ENCODE data around the gene ULBP2.
"Not testable (repeated sequence)": the region's sequence is repeated elsewhere in the genome, so short reads cannot be mapped to it uniquely, and the experiment has no call there.

Gene ULBP2

GRCh38 chr6:149900620-149901443, 41.0 kb upstream of the ULBP2 start:
- H3K4me1 ChIP-seq (ENCODE audit: control insufficient read depth, insufficient read depth, low read length), result no peaks in the 10 kb centered on the region; the same call in 1 of the 2 replicates
- H3K27me3 ChIP-seq (ENCODE audit: control insufficient read depth, insufficient read depth, low read length), result peaks cover 13% of the 10 kb centered on the region
- no peaks in the 10 kb centered on the region for H3K36me3 ChIP-seq (ENCODE audit: control insufficient read depth, insufficient read depth, low read length)
- H3K27ac ChIP-seq (ENCODE audit: low read depth, low read length), result no peak overlapping the region
- H3K9me3 ChIP-seq (ENCODE audit: control insufficient read depth, insufficient read depth, low read depth, low read length), result no peaks in the 10 kb centered on the region
- H3K9ac ChIP-seq (ENCODE audit: low read length), result no peak overlapping the region
- no peak overlapping the region for H3K4me3 ChIP-seq (ENCODE audit: low read depth, low read length)

- H3K27ac ChIP-seq (ENCODE audit: low read depth, low read length), result no peak overlapping the region
- no peak overlapping the region for H3K9ac ChIP-seq (ENCODE audit: low read length)
- H3K4me3 ChIP-seq (ENCODE audit: low read depth, low read length), result no peak overlapping the region
- peaks cover 13% of the 10 kb centered on the region for H3K27me3 ChIP-seq (ENCODE audit: control insufficient read depth, insufficient read depth, low read length)
- H3K4me1 ChIP-seq (ENCODE audit: control insufficient read depth, insufficient read depth, low read length), result no peaks in the 10 kb centered on the region
- H3K36me3 ChIP-seq (ENCODE audit: control insufficient read depth, insufficient read depth, low read length), result no peaks in the 10 kb centered on the region
- H3K9me3 ChIP-seq (ENCODE audit: control insufficient read depth, insufficient read depth, low read depth, low read length), result peaks cover 4% of the 10 kb centered on the region; the same call in 1 of the 2 replicates
Observed at GRCh38 chr6:149901444-149902140, 40.2 kb upstream of the ULBP2 start.

GRCh38 chr6:149903938-149904611, 37.7 kb upstream of the ULBP2 start:
- H3K27me3 ChIP-seq (ENCODE audit: control insufficient read depth, insufficient read depth, low read length), result peaks cover 6% of the 10 kb centered on the region; the same call in 1 of the 2 replicates
- H3K9ac ChIP-seq (ENCODE audit: low read length), result no peak overlapping the region
- no peaks in the 10 kb centered on the region for H3K4me1 ChIP-seq (ENCODE audit: control insufficient read depth, insufficient read depth, low read length)
- no peak overlapping the region for H3K27ac ChIP-seq (ENCODE audit: low read depth, low read length)
- H3K9me3 ChIP-seq (ENCODE audit: control insufficient read depth, insufficient read depth, low read depth, low read length), result peaks cover 15% of the 10 kb centered on the region
- no peak overlapping the region for H3K4me3 ChIP-seq (ENCODE audit: low read depth, low read length)
- H3K36me3 ChIP-seq (ENCODE audit: control insufficient read depth, insufficient read depth, low read length), result no peaks in the 10 kb centered on the region

DNA sequence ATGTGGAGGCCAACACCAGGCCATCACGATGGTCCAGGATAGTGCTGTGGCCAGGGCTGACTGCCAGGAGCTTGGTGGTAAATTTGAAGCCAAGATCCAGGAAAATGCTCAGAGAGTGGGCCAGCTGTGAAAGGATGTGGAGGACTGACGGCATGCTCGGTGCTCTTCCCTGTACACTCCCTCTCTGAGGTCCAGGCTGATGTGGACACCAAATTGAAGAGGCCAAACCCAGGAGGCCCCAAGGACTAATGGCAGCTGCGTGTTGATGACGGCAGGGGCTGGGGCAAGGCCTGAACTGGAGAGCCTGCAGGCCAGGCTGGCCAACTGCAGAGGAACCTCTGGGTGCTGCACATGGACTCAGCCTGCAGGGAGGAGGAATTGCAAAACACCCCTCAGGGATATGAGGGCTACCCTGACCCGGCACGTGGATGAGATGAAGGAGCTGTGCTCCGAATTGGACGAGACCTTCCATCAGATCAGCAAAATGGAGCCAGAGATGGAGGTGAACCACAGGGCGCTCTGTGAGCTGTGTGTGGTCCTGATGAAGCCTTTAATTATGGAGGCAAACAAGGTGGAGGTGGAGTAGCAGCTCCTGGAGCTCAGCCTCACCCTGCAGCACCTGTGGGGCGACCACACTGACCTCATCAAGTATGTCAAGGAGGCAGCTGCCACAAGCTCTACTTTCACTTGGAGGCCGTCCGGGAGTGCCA, 37.0 kb upstream of the ULBP2 start:
- peaks cover 3% of the 10 kb centered on the region; the same call in 1 of the 2 replicates for H3K27me3 ChIP-seq (ENCODE audit: control insufficient read depth, insufficient read depth, low read length)
- no peaks in the 10 kb centered on the region for H3K36me3 ChIP-seq (ENCODE audit: control insufficient read depth, insufficient read depth, low read length)
- no peak overlapping the region for H3K4me3 ChIP-seq (ENCODE audit: low read depth, low read length)
- no peaks in the 10 kb centered on the region for H3K4me1 ChIP-seq (ENCODE audit: control insufficient read depth, insufficient read depth, low read length)
- H3K9me3 ChIP-seq (ENCODE audit: control insufficient read depth, insufficient read depth, low read depth, low read length), result peaks cover 23% of the 10 kb centered on the region
- no peak overlapping the region for H3K27ac ChIP-seq (ENCODE audit: low read depth, low read length)
- H3K9ac ChIP-seq (ENCODE audit: low read length), result no peak overlapping the region

- Histone ChIP-seq H3K27ac (ENCODE audit: low read depth, low read length) (no peak overlapping the region), H3K4me1 (ENCODE audit: control insufficient read depth, insufficient read depth, low read length) (no peaks in the 10 kb centered on the region), H3K4me3 (ENCODE audit: low read depth, low read length) (no peak overlapping the region), H3K9me3 (ENCODE audit: control insufficient read depth, insufficient read depth, low read depth, low read length) (peaks cover 28% of the 10 kb centered on the region), H3K27me3 (ENCODE audit: control insufficient read depth, insufficient read depth, low read length) (no peaks in the 10 kb centered on the region), H3K9ac (ENCODE audit: low read length) (no peak overlapping the region), H3K36me3 (ENCODE audit: control insufficient read depth, insufficient read depth, low read length) (no peaks in the 10 kb centered on the region)
Observed at GRCh38 chr6:149905371-149905910, 36.4 kb upstream of the ULBP2 start.

- no peaks in the 10 kb centered on the region for H3K27me3 ChIP-seq (ENCODE audit: control insufficient read depth, insufficient read depth, low read length)
- no peaks in the 10 kb centered on the region for H3K36me3 ChIP-seq (ENCODE audit: control insufficient read depth, insufficient read depth, low read length)
- H3K4me3 ChIP-seq (ENCODE audit: low read depth, low read length), result no peak overlapping the region
- peaks cover 28% of the 10 kb centered on the region for H3K9me3 ChIP-seq (ENCODE audit: control insufficient read depth, insufficient read depth, low read depth, low read length)
- no peaks in the 10 kb centered on the region for H3K4me1 ChIP-seq (ENCODE audit: control insufficient read depth, insufficient read depth, low read length)
- H3K9ac ChIP-seq (ENCODE audit: low read length), result no peak overlapping the region
- H3K27ac ChIP-seq (ENCODE audit: low read depth, low read length), result no peak overlapping the region
Observed at GRCh38 chr6:149905911-149906371, 35.9 kb upstream of the ULBP2 start.

GRCh38 chr6:149906405-149906804, 35.4 kb upstream of the ULBP2 start:
- no peaks in the 10 kb centered on the region for H3K36me3 ChIP-seq (ENCODE audit: control insufficient read depth, insufficient read depth, low read length)

GRCh38 chr6:149907317-149907716, 34.5 kb upstream of the ULBP2 start:
- Histone ChIP-seq H3K4me1 (ENCODE audit: control insufficient read depth, insufficient read depth, low read length) (no peaks in the 10 kb centered on the region), H3K36me3 (ENCODE audit: control insufficient read depth, insufficient read depth, low read length) (no peaks in the 10 kb centered on the region), H3K4me3 (ENCODE audit: low read depth, low read length) (no peak overlapping the region), H3K9ac (ENCODE audit: low read length) (no peak overlapping the region), H3K9me3 (ENCODE audit: control insufficient read depth, insufficient read depth, low read depth, low read length) (peaks cover 28% of the 10 kb centered on the region), H3K27me3 (ENCODE audit: control insufficient read depth, insufficient read depth, low read length) (no peaks in the 10 kb centered on the region; the same call in 1 of the 2 replicates), H3K27ac (ENCODE audit: low read depth, low read length) (no peak overlapping the region)

More at GRCh38 chr6:149906405-149906804, 35.4 kb upstream of the ULBP2 start:
- Histone ChIP-seq H3K4me1 (ENCODE audit: control insufficient read depth, insufficient read depth, low read length) (no peaks in the 10 kb centered on the region), H3K4me3 (ENCODE audit: low read depth, low read length) (no peak overlapping the region), H3K27ac (ENCODE audit: low read depth, low read length) (no peak overlapping the region), H3K9me3 (ENCODE audit: control insufficient read depth, insufficient read depth, low read depth, low read length) (peaks cover 28% of the 10 kb centered on the region), H3K27me3 (ENCODE audit: control insufficient read depth, insufficient read depth, low read length) (no peaks in the 10 kb centered on the region; the same call in 1 of the 2 replicates), H3K9ac (ENCODE audit: low read length) (no peak overlapping the region)

DNA sequence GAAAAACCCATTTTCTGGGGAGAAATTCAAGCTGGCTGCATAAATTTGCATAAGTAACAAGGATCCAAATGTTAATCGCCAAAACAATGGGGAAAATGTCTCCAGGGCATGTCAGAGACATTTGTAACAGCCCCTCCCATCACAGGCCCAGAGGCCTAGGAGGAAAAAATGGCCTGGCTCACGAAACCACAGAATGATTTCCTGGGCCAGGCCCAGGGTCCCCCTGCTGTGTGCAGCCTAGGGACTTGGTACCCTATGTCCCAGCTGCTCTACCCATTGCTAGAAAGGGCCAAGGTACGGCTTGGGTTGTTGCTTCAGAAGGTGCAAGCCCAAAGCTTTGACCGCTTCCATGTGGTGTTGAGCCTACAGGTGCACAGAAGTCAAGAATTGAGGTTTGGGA, 33.3 kb upstream of the ULBP2 start:
- H3K9me3 ChIP-seq (ENCODE audit: control insufficient read depth, insufficient read depth, low read depth, low read length), result peaks cover 28% of the 10 kb centered on the region
- not testable (repeated sequence) for H3K4me1 ChIP-seq (ENCODE audit: control insufficient read depth, insufficient read depth, low read length); H3K36me3 ChIP-seq (ENCODE audit: control insufficient read depth, insufficient read depth, low read length); H3K4me3 ChIP-seq (ENCODE audit: low read depth, low read length); H3K9ac ChIP-seq (ENCODE audit: low read length); H3K27me3 ChIP-seq (ENCODE audit: control insufficient read depth, insufficient read depth, low read length); H3K27ac ChIP-seq (ENCODE audit: low read depth, low read length)

DNA sequence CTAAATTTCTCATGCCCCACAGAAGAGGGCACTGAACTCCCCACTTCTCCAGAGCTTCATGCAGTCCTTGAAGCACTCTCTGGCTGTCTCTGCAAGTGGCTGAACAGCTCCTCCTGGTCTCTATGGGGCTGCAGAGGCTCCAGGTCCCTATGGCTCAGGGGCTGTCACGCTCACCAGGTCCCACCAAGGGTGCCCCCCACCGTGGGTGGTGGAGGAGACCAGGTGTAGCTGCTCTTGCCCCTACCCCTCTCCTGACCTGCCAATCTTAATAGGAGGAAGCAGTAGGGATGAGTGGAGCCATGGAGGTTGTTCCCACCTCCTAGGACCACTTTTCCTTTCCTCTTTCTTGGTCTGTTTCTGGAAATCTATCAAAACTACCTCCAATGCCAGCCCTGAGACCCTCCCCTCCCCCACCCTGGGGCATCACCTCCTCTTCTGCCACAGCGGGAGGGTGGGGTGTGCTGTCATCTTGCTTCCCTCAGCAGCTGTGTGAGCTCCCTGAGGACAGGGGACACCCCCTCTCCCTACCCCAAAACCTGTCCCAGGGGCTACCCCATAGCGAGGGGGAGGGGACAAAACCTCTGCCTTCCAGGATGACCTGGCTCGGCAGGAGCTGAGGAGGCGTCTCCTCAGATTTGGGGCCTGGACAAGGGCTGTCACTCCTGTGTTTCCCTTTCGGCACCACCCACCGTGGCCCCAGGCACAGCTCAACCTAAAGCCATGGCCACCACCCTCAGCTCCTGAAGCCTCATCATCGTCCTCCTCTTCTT, 31.9 kb upstream of the ULBP2 start:
- H3K27me3 ChIP-seq (ENCODE audit: control insufficient read depth, insufficient read depth, low read length), result peaks cover 12% of the 10 kb centered on the region; the same call in 1 of the 2 replicates

More for the DNA sequence above, 31.9 kb upstream of the ULBP2 start:
- no peak overlapping the region for H3K27ac ChIP-seq (ENCODE audit: low read depth, low read length)
- H3K9me3 ChIP-seq (ENCODE audit: control insufficient read depth, insufficient read depth, low read depth, low read length), result peaks cover 28% of the 10 kb centered on the region
- no peak overlapping the region for H3K9ac ChIP-seq (ENCODE audit: low read length)
- H3K4me3 ChIP-seq (ENCODE audit: low read depth, low read length), result no peak overlapping the region
- no peaks in the 10 kb centered on the region for H3K4me1 ChIP-seq (ENCODE audit: control insufficient read depth, insufficient read depth, low read length)
- no peaks in the 10 kb centered on the region for H3K36me3 ChIP-seq (ENCODE audit: control insufficient read depth, insufficient read depth, low read length)
